Activated CD4-positive, alpha-beta T cell treated with anti-CD3 and anti-CD28 coated beads, Interleukin-2, amount 50 U/mL, for 24 hours (primary cell): ENCODE results near the gene LLCFC1.

Source experiments
- DNase-seq, 2 donors: peaks; one replicate each; pipeline ENCODE4 v3.0.0-alpha.2; 2020; ENCODE audit warnings: low read depth in 1 of 2, low spot score in 1 of 2

The LLCFC1 gene

DNA sequence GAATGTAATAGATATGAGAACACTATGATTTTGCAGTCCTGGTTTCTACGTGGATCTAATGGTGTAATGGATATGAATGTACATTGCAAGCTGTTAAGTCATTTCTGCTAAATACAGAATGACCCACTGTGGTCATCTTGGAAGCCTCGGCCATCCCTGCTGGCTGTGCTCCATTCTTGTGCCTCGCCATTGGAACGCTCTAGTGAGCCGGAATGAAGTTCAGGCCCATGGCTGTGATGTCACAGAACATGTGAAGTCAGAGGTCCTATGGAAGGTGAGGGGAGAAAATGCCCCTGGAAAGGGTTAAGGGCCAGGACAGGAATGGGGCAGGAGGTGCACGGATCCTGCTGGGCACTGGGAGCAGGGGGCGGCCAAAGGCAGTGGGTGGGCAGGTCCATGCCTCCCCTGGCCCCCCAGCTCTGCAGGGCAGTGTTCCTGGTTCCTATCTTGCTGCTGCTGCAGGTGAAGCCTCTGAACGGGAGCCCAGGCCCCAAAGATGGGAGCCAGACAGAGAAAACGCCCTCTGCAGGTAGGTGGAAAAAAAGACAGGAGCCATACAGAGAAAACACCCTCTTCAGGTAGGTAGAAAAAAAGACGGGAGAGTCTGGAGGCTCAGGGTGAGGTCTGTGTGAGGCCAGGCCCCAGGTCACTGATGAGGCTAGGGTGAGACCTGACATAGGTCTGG is at the start of gene LLCFC1:
TSS of gene LLCFC1 (plus strand) at position 259 of the 685 bp plus-strand sequence. CDS start at position 397, 138 bp downstream.
- no peak for DNase-seq

GRCh38 chr7:142889816-142890215 is 49.5 kb upstream of the LLCFC1 start:
- DNase-seq: no peak

DNA sequence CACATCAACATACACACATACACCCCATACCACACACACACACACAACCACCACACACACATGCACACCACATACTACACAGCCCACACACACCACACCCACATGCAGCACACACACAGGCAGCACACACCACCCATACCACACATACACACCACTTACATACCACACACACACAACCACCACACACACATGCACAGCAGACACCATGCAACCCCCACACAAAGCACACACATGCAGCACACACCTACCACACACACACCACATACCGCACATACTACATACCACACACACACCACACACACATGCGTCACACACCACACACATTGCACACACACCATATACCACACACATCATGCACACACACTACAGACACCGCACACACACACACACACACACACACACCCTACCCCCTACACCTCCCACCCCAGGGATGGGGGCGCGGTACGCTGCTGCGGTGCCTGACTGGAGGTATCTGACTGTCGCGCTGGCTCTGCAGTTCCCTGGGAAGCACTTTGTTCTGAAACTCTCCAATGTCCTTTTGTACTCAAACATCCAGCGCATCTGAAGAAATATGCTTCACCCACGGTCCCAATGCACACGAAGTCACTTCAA is 48.3 kb upstream of the LLCFC1 start:
- DNase-seq: no peak

- no peak for DNase-seq
Measured at GRCh38 chr7:142891490-142892082, 47.7 kb upstream of the LLCFC1 start.

GRCh38 chr7:142892951-142893350 is 46.3 kb upstream of the LLCFC1 start:
- DNase-seq: no peak

DNA sequence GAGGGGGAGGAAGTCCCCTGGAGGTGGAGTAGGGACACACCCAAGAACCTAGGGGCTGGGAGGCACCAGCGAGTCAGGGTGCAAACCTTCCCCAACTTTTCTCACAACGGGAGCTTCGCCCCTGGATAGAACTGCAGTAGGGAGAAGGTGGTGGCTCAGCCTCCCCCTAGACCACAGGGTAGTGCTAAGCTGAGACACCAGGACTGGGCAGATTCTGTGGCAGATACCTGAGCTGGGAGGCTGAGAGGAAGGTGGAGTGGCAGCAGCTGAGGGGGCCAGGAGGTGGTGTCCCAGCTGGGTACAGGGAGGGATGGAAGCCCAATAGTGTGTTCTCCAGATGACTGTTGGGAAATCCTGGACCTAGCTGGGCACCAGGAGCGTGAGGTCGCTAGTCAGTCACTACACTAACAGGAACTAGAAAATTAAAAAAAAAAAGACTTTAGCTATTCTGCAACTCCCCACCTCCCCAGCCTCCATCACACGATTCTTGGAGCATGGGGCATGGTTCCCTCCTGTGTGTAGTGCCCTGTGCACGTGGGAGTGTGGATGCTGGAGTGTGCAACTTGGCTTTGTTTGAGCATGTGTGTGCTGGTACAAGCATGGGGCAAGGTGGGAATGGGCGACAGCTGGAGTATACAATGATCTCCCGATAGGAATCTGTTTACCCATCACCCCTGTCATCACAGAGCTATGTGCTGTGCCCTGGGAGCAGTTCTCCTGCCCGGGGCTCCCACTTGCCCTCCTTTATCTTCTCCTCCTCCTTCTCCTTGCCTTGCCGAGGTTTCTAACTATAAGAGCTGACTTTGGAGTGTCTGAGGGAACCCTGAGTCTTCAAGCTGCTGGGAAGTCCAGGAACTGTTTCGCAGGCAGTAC is 44.9 kb upstream of the LLCFC1 start:
- DNase-seq: no peak

DNA sequence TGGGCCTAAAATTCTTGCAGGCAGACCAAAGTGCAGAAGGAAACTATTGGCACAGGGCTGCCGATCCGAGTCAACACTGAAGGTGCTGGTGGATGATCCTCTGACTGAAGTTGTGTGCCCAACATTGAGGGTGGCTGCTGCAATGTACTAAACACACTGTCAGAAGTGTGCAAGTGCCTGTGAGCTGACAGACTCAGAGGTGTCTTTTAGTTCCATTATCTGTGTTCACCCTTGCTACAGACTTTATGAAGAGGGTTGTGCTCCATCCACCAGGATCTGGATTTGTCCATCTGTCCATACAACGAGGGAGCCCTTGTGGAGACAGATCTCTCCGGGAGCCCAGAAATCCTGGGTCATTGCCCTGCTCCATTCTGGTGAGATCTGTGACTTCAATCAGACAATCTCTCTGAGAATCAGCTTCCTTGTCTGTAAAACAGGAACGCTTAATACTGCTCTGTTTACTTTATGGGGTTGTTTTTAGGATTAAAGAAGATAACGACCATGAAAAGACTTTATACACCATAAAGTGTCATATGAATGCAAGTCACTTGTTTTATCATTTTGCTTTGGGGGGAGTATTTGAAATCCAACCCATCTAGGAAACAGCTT is 44.2 kb upstream of the LLCFC1 start:
- no peak for DNase-seq

- DNase-seq: no peak
Measured at GRCh38 chr7:142896151-142896550, 43.1 kb upstream of the LLCFC1 start.

- no peak for DNase-seq
Measured at GRCh38 chr7:142896741-142897379, 42.4 kb upstream of the LLCFC1 start.

GRCh38 chr7:142897691-142898090 is 41.6 kb upstream of the LLCFC1 start:
- no peak for DNase-seq

DNA sequence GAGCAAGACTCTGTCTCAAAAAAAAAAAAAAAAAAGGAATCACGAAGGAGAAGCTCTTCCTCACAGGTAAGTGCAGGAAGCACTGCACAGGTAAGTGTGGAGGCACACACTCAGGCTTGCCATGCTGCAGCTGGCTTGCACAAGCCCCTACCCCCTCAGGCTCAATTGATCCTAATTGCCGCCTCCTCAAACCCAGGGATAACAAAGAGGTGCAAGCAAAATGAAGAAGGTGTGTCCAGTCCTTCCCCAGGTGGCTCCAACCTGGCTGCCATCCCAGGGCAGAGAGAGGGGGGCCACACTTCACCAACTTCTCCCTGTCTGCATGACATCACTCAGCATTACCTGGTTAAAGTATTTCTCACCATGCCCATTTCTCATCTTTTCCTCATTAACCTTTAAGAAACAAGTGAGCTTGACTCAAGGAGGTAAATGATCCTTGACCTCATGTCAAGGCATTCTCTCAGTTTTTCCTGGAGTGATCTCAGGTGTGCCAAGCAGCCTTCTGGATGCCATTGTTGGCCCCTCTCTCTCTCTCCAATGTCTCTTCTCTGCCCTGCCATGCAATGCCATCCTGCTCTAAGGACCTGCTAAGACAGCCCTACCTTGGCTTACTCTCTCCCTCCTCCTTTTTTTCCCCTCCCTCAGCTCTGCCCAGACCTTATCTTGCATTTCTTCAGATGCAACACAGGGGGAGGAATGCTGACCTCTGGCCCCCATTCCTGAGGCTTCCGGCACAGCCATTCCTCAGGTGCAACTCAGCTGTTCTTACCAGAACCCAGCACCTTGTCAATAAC is 40.7 kb upstream of the LLCFC1 start:
- DNase-seq: no peak

GRCh38 chr7:142899661-142900060 is 39.6 kb upstream of the LLCFC1 start:
- DNase-seq: no peak

DNA sequence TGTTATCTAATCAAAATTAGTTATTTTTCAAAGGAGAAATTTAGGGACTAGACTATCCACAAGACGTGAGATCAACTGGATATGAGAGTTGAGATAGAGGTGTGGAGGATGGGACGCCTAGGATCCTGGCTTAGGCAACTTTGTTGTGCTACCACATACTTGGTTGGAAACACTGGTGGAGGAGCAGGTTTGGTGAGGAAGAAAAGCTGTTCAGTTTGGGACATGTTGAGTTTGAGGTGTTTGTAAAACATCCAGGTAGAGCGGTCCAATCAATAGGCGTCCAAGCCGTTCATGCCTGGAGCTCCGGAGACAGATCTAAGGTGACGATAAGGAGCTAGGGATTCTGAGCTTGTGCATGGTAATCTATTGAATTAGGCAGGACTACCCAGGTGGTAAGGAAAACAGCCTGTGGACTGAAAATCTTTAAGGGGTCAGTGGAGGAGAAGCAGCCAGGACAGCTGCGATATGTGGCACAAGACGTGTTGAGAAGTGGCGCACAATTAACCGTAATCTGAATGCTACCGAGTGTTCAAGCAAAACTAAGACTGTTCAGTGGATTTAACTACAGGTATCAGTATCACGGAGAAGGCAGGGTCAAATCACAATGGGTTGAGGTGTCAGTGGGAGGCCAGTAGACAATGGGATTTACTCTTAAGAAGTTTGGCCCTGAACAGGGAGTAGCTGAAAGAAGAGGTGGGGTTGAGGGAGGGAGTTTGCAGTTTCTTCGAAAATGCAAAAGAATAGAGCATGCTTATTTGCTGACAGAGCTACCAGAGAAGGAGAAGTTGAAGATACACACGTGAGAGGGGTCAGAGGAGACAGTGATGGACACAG is 37.6 kb upstream of the LLCFC1 start:
- no peak for DNase-seq

DNA sequence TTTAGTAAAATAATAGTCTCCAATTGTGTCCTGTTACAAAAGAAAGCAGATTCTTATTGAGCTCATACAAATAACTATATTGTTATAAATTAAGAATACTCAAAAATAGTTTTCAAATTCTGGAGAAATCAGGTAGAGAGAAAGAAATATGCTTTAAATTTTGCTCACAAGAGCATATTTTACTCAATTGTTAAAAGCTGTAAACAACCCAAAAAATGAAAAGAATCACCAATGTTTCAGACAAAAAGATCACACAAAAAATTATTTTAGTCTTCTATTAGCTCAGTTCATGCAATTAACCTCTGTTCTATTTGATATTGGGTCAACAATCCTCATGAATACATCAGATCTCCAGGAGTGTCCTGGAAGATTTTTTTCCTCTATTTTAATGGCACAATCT is 35.2 kb upstream of the LLCFC1 start:
- DNase-seq: no peak

GRCh38 chr7:142905759-142906158 is 33.5 kb upstream of the LLCFC1 start:
- no peak for DNase-seq

- DNase-seq: no peak
Measured at GRCh38 chr7:142906643-142907042, 32.6 kb upstream of the LLCFC1 start.

DNA sequence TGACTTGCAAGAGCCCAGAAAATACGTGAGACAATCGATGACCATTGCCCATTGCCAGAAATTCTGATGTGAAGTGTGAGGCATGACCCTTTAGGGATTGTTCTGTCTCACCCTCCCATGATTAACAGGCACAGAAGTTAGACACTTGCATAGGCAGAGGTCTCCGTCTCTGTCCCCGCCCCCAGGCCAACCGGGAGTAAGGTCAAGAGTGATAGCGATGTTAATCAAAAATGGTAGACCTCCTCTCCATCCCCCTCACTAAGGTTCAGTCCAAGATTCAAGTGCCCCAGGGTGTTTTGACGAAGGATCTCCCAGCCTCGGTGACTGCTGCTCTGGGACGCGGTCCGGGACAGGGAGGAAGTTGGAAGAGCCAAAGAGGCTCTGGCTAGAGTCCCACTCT is 31.0 kb upstream of the LLCFC1 start:
- DNase-seq: no peak

DNA sequence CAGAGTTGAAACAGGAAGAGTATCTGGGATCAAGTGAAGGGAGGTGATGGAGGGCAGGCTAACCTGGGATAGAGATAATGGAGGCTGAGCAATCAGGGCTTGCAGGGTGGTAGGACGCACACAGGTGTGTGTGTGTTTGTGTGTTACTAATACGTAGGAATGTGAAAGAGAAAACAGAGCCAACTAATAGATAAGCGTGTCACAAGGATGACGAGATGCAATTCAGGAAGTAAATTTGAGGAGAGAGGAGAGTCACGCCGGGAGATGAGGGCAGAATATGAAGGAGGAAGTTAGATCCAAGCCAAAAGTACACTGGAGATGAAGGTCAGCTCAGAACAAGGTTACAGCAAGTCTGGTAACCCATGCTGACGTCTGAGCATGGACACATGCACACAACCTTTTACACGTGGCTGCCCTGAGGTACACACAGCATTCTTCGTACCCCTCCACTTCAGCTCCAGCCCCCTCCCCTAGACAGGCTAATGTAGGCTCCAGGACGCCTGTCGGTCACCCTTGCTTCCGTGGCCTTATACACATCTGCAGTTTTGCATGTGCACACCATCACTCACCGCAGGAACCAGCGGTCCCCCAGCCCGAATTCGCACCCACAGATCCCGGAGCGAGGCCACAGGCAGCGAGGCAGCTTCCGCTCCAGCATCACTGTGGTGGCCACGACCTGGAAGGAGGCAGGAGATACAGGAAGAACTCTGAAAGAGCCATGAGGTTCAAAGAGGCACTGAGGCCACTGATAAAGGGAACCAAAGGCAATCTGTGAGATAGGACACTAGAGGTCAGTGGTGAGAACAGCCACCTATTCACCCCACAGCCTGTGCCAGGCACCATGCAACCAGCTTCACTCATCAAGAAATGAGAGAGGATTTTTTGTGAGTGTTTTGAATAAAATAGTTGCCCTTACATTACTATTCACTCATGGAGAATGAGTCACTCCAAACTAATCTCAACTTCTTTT is 30.1 kb upstream of the LLCFC1 start:
- no peak for DNase-seq
